Loucy (cell line): ENCODE results near the gene SDF2L1.

Source experiments
- EZH2phosphoT487 ChIP-seq: fragments of 200-600 bp; IDR thresholded peaks from 2 replicates; pipeline ENCODE4 v1.6.1; 2018; ENCODE audit warnings: antibody characterized with exemption, mild to moderate bottlenecking, moderate library complexity, borderline replicate concordance
- TF ChIP-seq, protein P1 (sequence below): fragments of 200-600 bp; sonication (generic); conservative IDR thresholded peaks from 2 replicates; pipeline ENCODE4 v1.5.1; 2014; ENCODE audit warnings: mild to moderate bottlenecking, antibody characterized with exemption, low read length

DNA sequence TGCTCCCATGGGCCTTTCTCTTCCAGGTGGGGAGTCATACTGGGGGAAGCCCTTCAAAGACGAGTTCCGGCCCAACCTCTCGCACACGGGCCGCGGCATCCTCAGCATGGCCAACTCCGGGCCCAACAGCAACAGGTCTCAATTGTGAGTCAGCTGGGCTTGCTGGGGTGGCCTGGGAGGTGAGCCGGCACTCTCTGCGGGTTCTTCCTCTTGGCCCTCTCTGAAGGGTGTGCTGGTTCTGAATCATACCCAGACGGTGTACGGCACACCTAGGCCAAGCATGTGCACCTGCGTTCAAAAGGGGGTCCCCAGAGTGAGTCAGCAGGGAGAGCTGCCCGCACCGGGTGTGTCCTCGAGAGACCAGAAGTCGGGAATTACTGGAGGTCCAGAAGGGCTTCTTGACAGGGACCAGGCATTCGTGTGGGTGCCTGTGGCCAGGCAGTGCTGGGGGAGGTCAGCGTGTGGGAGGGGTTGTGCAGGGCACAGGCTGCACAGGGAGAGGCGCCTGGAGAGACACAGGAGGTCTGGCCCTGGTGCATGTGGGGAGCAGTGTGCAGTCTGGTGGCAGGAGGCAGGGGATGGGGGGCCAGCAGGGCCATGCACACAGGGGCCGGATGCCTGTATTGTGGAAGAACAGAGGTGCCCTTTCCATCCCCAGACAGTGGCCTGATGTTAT is 46.7 kb downstream of the SDF2L1 start:
- TF ChIP-seq, protein P1, sequence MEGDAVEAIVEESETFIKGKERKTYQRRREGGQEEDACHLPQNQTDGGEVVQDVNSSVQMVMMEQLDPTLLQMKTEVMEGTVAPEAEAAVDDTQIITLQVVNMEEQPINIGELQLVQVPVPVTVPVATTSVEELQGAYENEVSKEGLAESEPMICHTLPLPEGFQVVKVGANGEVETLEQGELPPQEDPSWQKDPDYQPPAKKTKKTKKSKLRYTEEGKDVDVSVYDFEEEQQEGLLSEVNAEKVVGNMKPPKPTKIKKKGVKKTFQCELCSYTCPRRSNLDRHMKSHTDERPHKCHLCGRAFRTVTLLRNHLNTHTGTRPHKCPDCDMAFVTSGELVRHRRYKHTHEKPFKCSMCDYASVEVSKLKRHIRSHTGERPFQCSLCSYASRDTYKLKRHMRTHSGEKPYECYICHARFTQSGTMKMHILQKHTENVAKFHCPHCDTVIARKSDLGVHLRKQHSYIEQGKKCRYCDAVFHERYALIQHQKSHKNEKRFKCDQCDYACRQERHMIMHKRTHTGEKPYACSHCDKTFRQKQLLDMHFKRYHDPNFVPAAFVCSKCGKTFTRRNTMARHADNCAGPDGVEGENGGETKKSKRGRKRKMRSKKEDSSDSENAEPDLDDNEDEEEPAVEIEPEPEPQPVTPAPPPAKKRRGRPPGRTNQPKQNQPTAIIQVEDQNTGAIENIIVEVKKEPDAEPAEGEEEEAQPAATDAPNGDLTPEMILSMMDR = no peak
- no peak for TF ChIP-seq EZH2phosphoT487
